A375 (cell line): ENCODE results near the gene DRAP1. TPM values are rescaled to one million over a fixed set of nuclear protein-coding genes. Genes with fewer than 3 reads are reported as not detected.

Experiments used
- total RNA-seq: library from RNA; depleted of rRNA; stranded (reverse); fragments of >200 nt; shearing (Covaris generic); gene quantifications from 2 replicates; pipeline ENCODE4 v1.2.3, GENCODE V29; 2014; rRNA removed

DRAP1 gene
- total RNA-seq: 837 and 878 TPM in 2 replicates

GRCh38 chr11:65919141-65919572 is at the start of gene DRAP1:
Gene DRAP1, plus strand, starts transcription at chr11:65919426. Its CDS starts 76 bp downstream, at chr11:65919502.

GRCh38 chr11:65872586-65873317 is 46.5 kb upstream of the DRAP1 start, which contains the start of gene EFEMP2:
Gene EFEMP2, minus strand, starts transcription at chr11:65872800. Its CDS starts 446 bp downstream, at chr11:65872354.

GRCh38 chr11:65879617-65880016 is 39.6 kb upstream of the DRAP1 start, which contains the start of gene CTSW:
Gene CTSW, plus strand, starts transcription at chr11:65879837. Its CDS starts 18 bp downstream, at chr11:65879855.

GRCh38 chr11:65888163-65888814 is 30.9 kb upstream of the DRAP1 start, which contains the start of gene FIBP:
Gene FIBP, minus strand, starts transcription at chr11:65888471. Its CDS starts 53 bp downstream, at chr11:65888418.

GRCh38 chr11:65890324-65891218 is 28.7 kb upstream of the DRAP1 start, which contains the start of gene CCDC85B:
Gene CCDC85B, plus strand, starts transcription at chr11:65890673. Its CDS starts 111 bp downstream, at chr11:65890784.

GRCh38 chr11:65900125-65900898 is 18.9 kb upstream of the DRAP1 start, which contains the start of gene FOSL1:
Gene FOSL1, minus strand, starts transcription at chr11:65900388. Its CDS starts 49 bp downstream, at chr11:65900339.

GRCh38 chr11:65918211-65919140 is 750 bp upstream of the DRAP1 start, which contains the start of gene C11orf68:
Gene C11orf68, minus strand, starts transcription at chr11:65919062. Its CDS starts 31 bp downstream, at chr11:65919031.

GRCh38 chr11:65945430-65945911 is 26.2 kb downstream of the DRAP1 start, which contains the start of gene TSGA10IP:
Gene TSGA10IP, plus strand, starts transcription at chr11:65945480. Its CDS starts 196 bp downstream, at chr11:65945676.

GRCh38 chr11:65961267-65962140 is 42.3 kb downstream of the DRAP1 start, which contains the start of gene SART1:
Gene SART1, plus strand, starts transcription at chr11:65961734. Its CDS starts 47 bp downstream, at chr11:65961781.

Other genes with a start within 250 kb of the DRAP1 start
- gene KAT5, start 207.2 kb upstream of the DRAP1 start, total RNA-seq: 84.3 and 89.4 TPM in 2 replicates
- 115 and 149 TPM in 2 replicates for gene RNASEH2C, start 198.6 kb upstream of the DRAP1 start, total RNA-seq
- gene AP5B1, start 138.4 kb upstream of the DRAP1 start, total RNA-seq: 23.7 and 24.5 TPM in 2 replicates
- gene OVOL1, start 132.4 kb upstream of the DRAP1 start, total RNA-seq: 0.11 TPM in 2 replicates
- 0.13 TPM in 1 of 2 replicates, not detected in the other for gene SNX32, start 85.5 kb upstream of the DRAP1 start, total RNA-seq
- 2,320 and 2,361 TPM in 2 replicates for gene CFL1, start 61.2 kb upstream of the DRAP1 start, total RNA-seq
- 94.2 and 103 TPM in 2 replicates for gene MUS81, start 59.0 kb upstream of the DRAP1 start, total RNA-seq
- gene EFEMP2, start 46.6 kb upstream of the DRAP1 start, total RNA-seq: 11.4 and 16.7 TPM in 2 replicates
- 0.24 and 0.41 TPM in 2 replicates for gene CTSW, start 39.6 kb upstream of the DRAP1 start, total RNA-seq
- gene FIBP, start 31.0 kb upstream of the DRAP1 start, total RNA-seq: 307 and 389 TPM in 2 replicates
- gene CCDC85B, start 28.8 kb upstream of the DRAP1 start, total RNA-seq: 158 and 196 TPM in 2 replicates
- gene FOSL1, start 19.0 kb upstream of the DRAP1 start, total RNA-seq: 548 and 703 TPM in 2 replicates
- gene C11orf68, start 364 bp upstream of the DRAP1 start, total RNA-seq: 17.5 and 22.0 TPM in 2 replicates
- gene TSGA10IP, start 26.1 kb downstream of the DRAP1 start, total RNA-seq: not detected in 2 replicates
- gene SART1, start 42.3 kb downstream of the DRAP1 start, total RNA-seq: 230 and 245 TPM in 2 replicates
- 50.8 and 60.5 TPM in 2 replicates for gene EIF1AD, start 82.7 kb downstream of the DRAP1 start, total RNA-seq
- 73.9 and 84.0 TPM in 2 replicates for gene BANF1, start 83.1 kb downstream of the DRAP1 start, total RNA-seq
- 0.19 and 0.91 TPM in 2 replicates for gene CST6, start 92.6 kb downstream of the DRAP1 start, total RNA-seq
- gene CATSPER1, start 107.1 kb downstream of the DRAP1 start, total RNA-seq: 9.7 and 11.3 TPM in 2 replicates
- 0.30 and 0.34 TPM in 2 replicates for gene GAL3ST3, start 129.7 kb downstream of the DRAP1 start, total RNA-seq
- 306 and 311 TPM in 2 replicates for gene SF3B2, start 132.9 kb downstream of the DRAP1 start, total RNA-seq
- gene PACS1, start 150.8 kb downstream of the DRAP1 start, total RNA-seq: 14.2 and 15.2 TPM in 2 replicates